Mesendoderm (in vitro differentiated cells): ENCODE measurements around the gene MYH10.

Experiments used
- DNase-seq: peaks from one replicate; pipeline ENCODE4 v3.0.0; 2013
- H2AK5ac ChIP-seq: 2 replicates; pipeline ENCODE4 v1.6.1; 2013; ENCODE audit warnings: low read length, inconsistent platforms
- H2BK120ac ChIP-seq: 2 replicates; pipeline ENCODE4 v1.6.1; 2013; ENCODE audit warnings: low read depth, mild to moderate bottlenecking, low read length, moderate library complexity, mixed read lengths
- H2BK15ac ChIP-seq: replicated peaks from 2 replicates; pipeline ENCODE4 v1.6.1; 2013; ENCODE audit warnings: low read depth, mild to moderate bottlenecking, moderate library complexity
- H2BK5ac ChIP-seq: 2 replicates; pipeline ENCODE4 v1.6.1; 2013; ENCODE audit warnings: low read length, inconsistent platforms
- H3K18ac ChIP-seq: 2 replicates; pipeline ENCODE4 v1.6.1; 2013; ENCODE audit warnings: mild to moderate bottlenecking, low read length, mixed read lengths
- H3K23ac ChIP-seq: one replicate; pipeline ENCODE4 v1.6.1; 2013; ENCODE audit warnings: low read length
- H3K27ac ChIP-seq: 2 replicates; pipeline ENCODE4 v1.5.1; 2013; ENCODE audit warnings: low read depth, mild to moderate bottlenecking, inconsistent platforms, low read length, moderate library complexity
- H3K27me3 ChIP-seq: 2 replicates; pipeline ENCODE4 v1.6.1; 2013; ENCODE audit warnings: low read length, control low read depth, mild to moderate bottlenecking, inconsistent platforms; ENCODE audit not compliant: insufficient read depth, poor library complexity
- H3K36me3 ChIP-seq: 2 replicates; pipeline ENCODE4 v1.6.1; 2013; ENCODE audit warnings: low read length, inconsistent platforms; ENCODE audit not compliant: control insufficient read depth, insufficient read depth
- H3K4ac ChIP-seq: one replicate; pipeline ENCODE4 v1.6.1; 2013; ENCODE audit warnings: low read depth, mild to moderate bottlenecking, low read length, moderate library complexity
- H3K4me1 ChIP-seq: 2 replicates; pipeline ENCODE4 v1.6.1; 2013; ENCODE audit warnings: low read depth, low read length, inconsistent platforms; ENCODE audit not compliant: control insufficient read depth
- H3K4me2 ChIP-seq: 2 replicates; pipeline ENCODE4 v1.6.1; 2013; ENCODE audit warnings: low read length
- H3K4me3 ChIP-seq: 2 replicates; pipeline ENCODE4 v1.5.1; 2013; ENCODE audit warnings: mild to moderate bottlenecking, low read length
- H3K56ac ChIP-seq: one replicate; pipeline ENCODE4 v1.6.1; 2013; ENCODE audit warnings: low read length
- H3K79me1 ChIP-seq: 2 replicates; pipeline ENCODE4 v1.6.1; 2013; ENCODE audit warnings: low read length, inconsistent platforms
- H3K79me2 ChIP-seq: 2 replicates; pipeline ENCODE4 v1.6.1; 2013; ENCODE audit warnings: mild to moderate bottlenecking, low read length; ENCODE audit not compliant: control insufficient read depth, insufficient read depth
- H3K9ac ChIP-seq: 2 replicates; pipeline ENCODE4 v1.6.1; 2013; ENCODE audit warnings: low read length, inconsistent platforms
- H4K5ac ChIP-seq: one replicate; pipeline ENCODE4 v1.6.1; 2013; ENCODE audit warnings: low read length
- H4K8ac ChIP-seq: one replicate; pipeline ENCODE4 v1.6.1; 2013; ENCODE audit warnings: low read depth, mild to moderate bottlenecking, control low read depth, low read length, moderate library complexity
- whole genome bisulfite sequencing: extraction: QIAGEN DNeasy Blood & Tissue Kit; methylation state at CpG from one replicate; pipeline ENCODE4 v1.1.7; 2013; ENCODE audit warnings: low lambda C conversion rate, missing lambda C conversion rate; ENCODE audit not compliant: insufficient coverage; ENCODE audit errors: extremely low coverage; 5-methylcytosine and 5-hydroxymethylcytosine counted together

Gene MYH10

DNA sequence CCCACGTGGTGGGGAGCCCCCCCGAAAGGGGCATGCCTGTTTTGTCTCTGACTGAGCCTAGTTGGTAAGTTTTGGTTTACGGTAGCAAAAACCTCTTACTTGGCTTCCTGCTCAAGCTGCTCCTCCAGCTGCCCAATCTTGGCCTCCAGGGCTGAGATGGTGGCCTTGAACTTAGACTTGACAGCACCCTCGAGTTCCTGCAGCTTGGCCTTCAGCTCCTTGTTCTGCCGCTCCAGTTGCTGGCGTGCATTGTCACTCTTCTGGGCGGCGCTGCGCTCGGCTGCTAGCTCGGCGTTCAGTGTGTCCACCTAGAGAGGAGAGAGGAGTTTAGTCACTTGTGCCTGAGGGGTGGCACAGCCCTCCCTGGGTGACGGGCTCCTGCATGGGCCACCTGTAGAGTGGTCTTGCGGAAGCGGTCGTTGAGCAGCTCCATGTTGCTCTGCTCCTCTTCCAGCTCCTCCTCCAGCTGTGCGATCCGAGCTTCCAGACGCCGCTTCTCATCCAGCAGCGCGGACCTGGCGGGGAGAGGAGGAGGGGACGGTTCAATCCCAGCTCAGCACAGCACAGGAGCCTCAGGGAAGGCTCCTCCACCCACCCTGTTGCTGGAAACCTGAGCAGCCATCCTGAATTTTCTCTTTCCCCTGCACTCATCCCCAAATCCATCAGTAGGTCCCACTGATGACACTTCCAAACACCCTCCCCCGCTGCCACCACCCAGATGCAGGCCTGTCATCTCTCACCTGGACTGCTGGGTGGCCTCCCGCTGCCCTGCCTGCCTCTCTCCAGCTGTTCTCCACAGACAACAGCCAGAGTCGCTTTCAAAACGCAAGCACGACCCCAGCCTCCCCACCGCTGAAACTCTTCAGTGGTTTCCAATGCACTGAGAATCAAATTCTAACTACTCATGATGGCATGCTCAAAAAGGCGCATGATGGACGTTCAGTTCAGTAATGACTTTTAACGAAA, 150.2 kb downstream of the MYH10 start:
- no peak overlapping the region for H2BK15ac ChIP-seq
- WGBS: no CpG with 5 or more reads among the region's 33 CpGs

DNA sequence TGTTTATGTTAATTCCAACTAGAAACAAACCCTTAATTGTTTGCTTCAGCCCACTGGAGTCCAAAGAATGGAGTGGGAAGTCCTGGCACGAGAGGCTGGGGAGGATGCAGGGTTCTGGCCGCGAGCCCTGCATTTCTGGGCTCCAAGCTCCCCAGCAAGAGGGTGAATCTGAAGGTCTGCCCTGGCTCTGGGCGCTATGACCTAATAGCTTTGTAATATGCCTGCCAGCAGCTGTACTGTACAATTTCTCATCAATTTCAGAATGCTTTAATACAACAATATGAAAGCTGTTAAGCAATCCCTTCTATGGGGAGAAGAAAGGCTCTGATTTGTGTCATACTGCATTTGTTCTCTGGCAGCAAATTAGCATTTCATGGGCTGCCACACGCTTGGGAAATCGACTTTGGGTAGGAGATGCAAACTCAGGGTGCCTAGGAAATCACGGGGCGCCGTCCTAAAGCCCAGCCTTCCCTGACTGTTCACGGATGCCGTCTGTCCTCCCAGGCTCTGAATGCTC, 151.0 kb downstream of the MYH10 start:
- Histone ChIP-seq H2BK15ac (no peak overlapping the region), H2AK5ac (no peak overlapping the region), H4K8ac (no peak overlapping the region), H3K23ac (no peak overlapping the region), H3K4me3 (no peak overlapping the region), H3K18ac (no peak overlapping the region), H2BK120ac (no peak overlapping the region), H3K4me1 (no peaks in the 10 kb centered on the region), H3K27me3 (no peaks in the 10 kb centered on the region), H3K4ac (no peak overlapping the region), H3K56ac (no peak overlapping the region), H3K27ac (no peak overlapping the region), H3K79me1 (no peaks in the 10 kb centered on the region), H4K5ac (no peak overlapping the region), H3K36me3 (peaks cover 26% of the 10 kb centered on the region), H3K9ac (no peak overlapping the region), H3K79me2 (no peaks in the 10 kb centered on the region), H2BK5ac (no peak overlapping the region), H3K4me2 (no peak overlapping the region)
- WGBS: no CpG with 5 or more reads among the region's 11 CpGs
- no peak for DNase-seq

More for the DNA sequence above, 150.2 kb downstream of the MYH10 start:
- Histone ChIP-seq H3K4me3 (no peak overlapping the region), H2BK120ac (no peak overlapping the region), H3K4me2 (no peak overlapping the region), H3K27me3 (no peaks in the 10 kb centered on the region), H3K4ac (no peak overlapping the region), H3K36me3 (peaks cover 24% of the 10 kb centered on the region), H2AK5ac (no peak overlapping the region), H3K79me1 (no peaks in the 10 kb centered on the region), H2BK5ac (no peak overlapping the region), H4K8ac (no peak overlapping the region), H3K56ac (no peak overlapping the region), H3K23ac (no peak overlapping the region), H3K27ac (no peak overlapping the region), H3K4me1 (no peaks in the 10 kb centered on the region), H3K18ac (no peak overlapping the region), H3K9ac (no peak overlapping the region), H3K79me2 (no peaks in the 10 kb centered on the region), H4K5ac (no peak overlapping the region)
- DNase-seq: no peak

DNA sequence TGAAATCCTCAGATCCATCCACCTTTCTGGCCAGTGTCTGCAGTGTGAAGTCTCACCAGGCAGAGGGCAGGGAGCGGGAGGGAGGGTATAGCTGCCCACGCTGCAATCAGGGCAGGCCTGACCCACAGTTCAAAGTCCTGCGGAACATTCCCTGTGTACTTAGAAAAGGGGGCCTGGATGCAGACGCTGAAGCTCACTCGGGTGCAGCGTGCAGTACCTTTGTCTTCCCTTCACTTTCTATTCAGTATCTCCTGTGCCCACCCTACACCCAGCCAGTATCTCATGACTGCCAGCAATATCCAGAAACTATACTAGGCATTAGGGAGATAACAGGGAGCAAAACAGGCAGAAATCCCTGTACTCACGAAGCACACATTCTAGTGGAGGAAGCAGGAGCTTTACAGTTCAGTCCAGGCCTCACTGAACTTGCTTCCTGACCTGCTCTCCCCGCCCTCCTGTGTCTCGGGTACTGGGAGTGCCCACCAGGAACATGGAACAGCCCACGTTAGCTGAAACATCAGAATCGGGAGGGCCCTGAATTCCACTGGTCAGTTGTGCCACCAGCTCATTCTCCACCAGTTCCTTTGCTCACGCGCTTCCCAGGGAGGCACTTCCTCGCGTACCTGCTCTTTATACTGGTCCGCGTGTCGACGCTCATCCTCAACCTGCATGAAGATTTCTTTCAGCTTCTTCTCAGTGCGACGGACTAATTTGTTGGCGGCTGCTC, 152.6 kb downstream of the MYH10 start:
- Histone ChIP-seq H3K27me3 (no peaks in the 10 kb centered on the region), H2BK120ac (no peak overlapping the region), H3K27ac (no peak overlapping the region), H3K18ac (no peak overlapping the region), H3K56ac (no peak overlapping the region), H3K9ac (no peak overlapping the region), H2AK5ac (no peak overlapping the region), H3K79me1 (no peaks in the 10 kb centered on the region), H3K4me2 (no peak overlapping the region), H3K4me3 (no peak overlapping the region), H3K79me2 (no peaks in the 10 kb centered on the region), H3K4me1 (no peaks in the 10 kb centered on the region), H4K8ac (no peak overlapping the region), H2BK15ac (no peak overlapping the region), H3K4ac (no peak overlapping the region), H3K36me3 (peaks cover 24% of the 10 kb centered on the region), H3K23ac (no peak overlapping the region), H4K5ac (no peak overlapping the region), H2BK5ac (no peak overlapping the region)
- WGBS: no CpG with 5 or more reads among the region's 22 CpGs
- no peak for DNase-seq

DNA sequence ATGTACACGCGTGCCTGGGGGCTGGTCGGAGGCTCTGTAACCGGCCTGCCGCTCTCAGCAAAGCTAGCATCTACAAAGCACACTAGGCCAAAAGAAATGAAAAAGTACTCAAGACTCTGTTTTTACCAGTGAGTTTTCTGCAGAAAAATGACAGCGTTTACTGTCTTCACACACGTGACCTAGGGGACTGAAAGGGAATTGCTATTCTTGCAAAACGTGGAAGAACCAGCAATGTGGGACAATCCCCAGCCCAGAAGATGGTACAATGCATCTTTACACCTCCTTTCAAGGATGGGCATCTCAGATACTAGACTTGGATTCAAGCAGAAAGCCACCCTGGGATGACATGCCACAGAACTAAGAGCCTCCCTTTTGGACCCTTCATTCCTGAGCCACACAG, 153.4 kb downstream of the MYH10 start:
- H4K8ac ChIP-seq: no peak overlapping the region
- no peak overlapping the region for H3K9ac ChIP-seq
- no peak overlapping the region for H3K4me2 ChIP-seq
- H3K4me1 ChIP-seq: no peaks in the 10 kb centered on the region
- H4K5ac ChIP-seq: no peak overlapping the region
- H2BK5ac ChIP-seq: no peak overlapping the region
- H3K79me2 ChIP-seq: no peaks in the 10 kb centered on the region
- no peak overlapping the region for H3K27ac ChIP-seq
- no peak overlapping the region for H3K4ac ChIP-seq
- peaks cover 24% of the 10 kb centered on the region for H3K36me3 ChIP-seq
- no peak for DNase-seq
- no CpG with 5 or more reads among the region's 8 CpGs for WGBS
- no peak overlapping the region for H2AK5ac ChIP-seq
- no peak overlapping the region for H3K23ac ChIP-seq
- H3K79me1 ChIP-seq: no peaks in the 10 kb centered on the region
- H3K56ac ChIP-seq: no peak overlapping the region
- H2BK15ac ChIP-seq: no peak overlapping the region
- no peak overlapping the region for H3K18ac ChIP-seq
- no peaks in the 10 kb centered on the region for H3K27me3 ChIP-seq
- no peak overlapping the region for H2BK120ac ChIP-seq
- H3K4me3 ChIP-seq: no peak overlapping the region

DNA sequence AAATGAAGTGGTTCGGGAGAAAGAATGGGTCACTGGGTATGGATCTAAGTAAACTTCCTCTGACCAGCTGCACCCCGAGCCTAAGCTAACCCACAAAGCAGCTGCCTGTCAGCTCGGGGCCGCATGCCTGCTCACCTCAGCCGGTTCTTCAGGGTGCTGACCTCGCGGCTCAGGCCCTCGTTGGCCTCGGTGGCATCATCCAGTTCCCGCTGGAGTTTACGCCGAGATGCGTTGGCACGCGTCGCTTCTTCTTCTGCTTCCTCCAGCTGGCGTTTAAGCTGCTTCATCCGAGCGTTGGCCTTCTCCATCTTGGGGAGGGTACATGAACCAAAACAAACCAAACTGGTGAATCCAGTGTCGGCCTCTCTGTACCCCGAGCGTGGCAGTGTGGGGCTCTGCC, 153.8 kb downstream of the MYH10 start:
- H3K4me1 ChIP-seq: no peaks in the 10 kb centered on the region

More for the DNA sequence above, 153.8 kb downstream of the MYH10 start:
- H3K79me1 ChIP-seq: no peaks in the 10 kb centered on the region
- no peak overlapping the region for H2AK5ac ChIP-seq
- no peak overlapping the region for H3K23ac ChIP-seq
- H3K36me3 ChIP-seq: peaks cover 24% of the 10 kb centered on the region
- H4K5ac ChIP-seq: no peak overlapping the region
- no peaks in the 10 kb centered on the region for H3K27me3 ChIP-seq
- H3K4ac ChIP-seq: no peak overlapping the region
- no peak overlapping the region for H3K27ac ChIP-seq
- H3K79me2 ChIP-seq: no peaks in the 10 kb centered on the region
- WGBS: no CpG with 5 or more reads among the region's 22 CpGs
- DNase-seq: no peak
- no peak overlapping the region for H4K8ac ChIP-seq
- no peak overlapping the region for H2BK15ac ChIP-seq
- no peak overlapping the region for H2BK120ac ChIP-seq
- H3K4me2 ChIP-seq: no peak overlapping the region
- H3K18ac ChIP-seq: no peak overlapping the region
- no peak overlapping the region for H3K4me3 ChIP-seq
- no peak overlapping the region for H3K9ac ChIP-seq
- H3K56ac ChIP-seq: no peak overlapping the region
- H2BK5ac ChIP-seq: no peak overlapping the region
